SK-N-SH treated with all-trans-retinoic acid at 6 μM for 48 hours (cell line): ENCODE measurements around the gene FLT3LG.
"Not testable (repeated sequence)": the region's sequence is repeated elsewhere in the genome, so short reads cannot be mapped to it uniquely, and the experiment has no call there.

Experiments used
- ATAC-seq: fragments of 200-7000 bp; cut with Tn5 transposase; 3 replicates; pipeline ENCODE4 v1.9.1; 2020; ENCODE audit warnings: mild to moderate bottlenecking, moderate library complexity
- ARNTL ChIP-seq: fragments of 450-650 bp; formaldehyde crosslinking; IDR thresholded peaks from 2 replicates; pipeline ENCODE4 v1.5.0; 2020; ENCODE audit warnings: low read depth, mild to moderate bottlenecking, moderate library complexity, borderline replicate concordance
- BACH2 ChIP-seq: fragments of 250-450 bp; sonication (Bioruptor Pico); IDR thresholded peaks from 2 replicates; pipeline ENCODE4 v1.9.0; 2021; ENCODE audit warnings: mild to moderate bottlenecking, borderline replicate concordance
- CSDC2 ChIP-seq: fragments of 250-450 bp; sonication (Bioruptor Pico); IDR thresholded peaks from 2 replicates; pipeline ENCODE4 v1.5.0; 2020; ENCODE audit warnings: mild to moderate bottlenecking, moderate library complexity
- CSRNP3 ChIP-seq: fragments of 250-450 bp; sonication (Bioruptor Pico); IDR thresholded peaks from 2 replicates; pipeline ENCODE4 v1.5.1; 2021; ENCODE audit warnings: mild to moderate bottlenecking, moderate library complexity
- ESRRG ChIP-seq: fragments of 250-450 bp; sonication (Bioruptor Pico); IDR thresholded peaks from 2 replicates; pipeline ENCODE4 v1.6.1; 2021; ENCODE audit warnings: mild to moderate bottlenecking
- GLIS3 ChIP-seq: fragments of 250-450 bp; sonication (Bioruptor Pico); IDR thresholded peaks from 2 replicates; pipeline ENCODE4 v1.5.0; 2020; ENCODE audit warnings: mild to moderate bottlenecking, moderate library complexity
- ISL1 ChIP-seq: fragments of 250-450 bp; sonication (Bioruptor Pico); IDR thresholded peaks from 2 replicates; pipeline ENCODE4 v2.1.2; 2022; ENCODE audit warnings: mild to moderate bottlenecking, moderate library complexity
- OSR1 ChIP-seq: fragments of 250-450 bp; sonication (Bioruptor Pico); IDR thresholded peaks from 2 replicates; pipeline ENCODE4 v1.8.0; 2022; ENCODE audit warnings: moderate library complexity, mild to moderate bottlenecking, inconsistent platforms
- PPARA ChIP-seq: fragments of 250-450 bp; sonication (Bioruptor Pico); IDR thresholded peaks from 2 replicates; pipeline ENCODE4 v1.5.0; 2020; ENCODE audit warnings: mild to moderate bottlenecking, borderline replicate concordance
- RARB ChIP-seq: fragments of 250-450 bp; sonication (Bioruptor Pico); IDR thresholded peaks from 2 replicates; pipeline ENCODE4 v1.8.0; 2021; ENCODE audit warnings: mild to moderate bottlenecking, moderate library complexity
- SNAI2 ChIP-seq: fragments of 250-450 bp; sonication (Bioruptor Pico); IDR thresholded peaks from 2 replicates; pipeline ENCODE4 v1.5.0; 2020; ENCODE audit warnings: mild to moderate bottlenecking, moderate library complexity
- TCF4 ChIP-seq: fragments of 250-450 bp; sonication (Bioruptor Pico); IDR thresholded peaks from 2 replicates; pipeline ENCODE4 v1.8.0; 2021; ENCODE audit warnings: mild to moderate bottlenecking, moderate library complexity, borderline replicate concordance
- TOX ChIP-seq: fragments of 250-450 bp; sonication (Bioruptor Pico); IDR thresholded peaks from 2 replicates; pipeline ENCODE4 v1.8.0; 2021; ENCODE audit warnings: mild to moderate bottlenecking, moderate library complexity, borderline replicate concordance
- ZC3H10 ChIP-seq: fragments of 250-450 bp; sonication (Bioruptor Pico); IDR thresholded peaks from 2 replicates; pipeline ENCODE4 v1.5.1; 2021; ENCODE audit warnings: mild to moderate bottlenecking, moderate library complexity
- ZFP3 ChIP-seq: fragments of 250-450 bp; sonication (Bioruptor Pico); IDR thresholded peaks from 2 replicates; pipeline ENCODE4 v1.5.0; 2020; ENCODE audit warnings: mild to moderate bottlenecking, moderate library complexity
- ZFP30 ChIP-seq: fragments of 450-650 bp; formaldehyde crosslinking; IDR thresholded peaks from 2 replicates; pipeline ENCODE4 v1.5.0; 2022; ENCODE audit warnings: mild to moderate bottlenecking, moderate library complexity
- ZNF565 ChIP-seq: fragments of 450-650 bp; formaldehyde crosslinking; conservative IDR thresholded peaks from 2 replicates; pipeline ENCODE4 v1.5.0; 2020; ENCODE audit warnings: low read depth, mild to moderate bottlenecking, moderate library complexity
- ZNF70 ChIP-seq: fragments of 450-650 bp; formaldehyde crosslinking; IDR thresholded peaks from 2 replicates; pipeline ENCODE4 v1.5.0; 2020; ENCODE audit warnings: mild to moderate bottlenecking, moderate library complexity
- ZNF8 ChIP-seq: fragments of 450-650 bp; formaldehyde crosslinking; IDR thresholded peaks from 2 replicates; pipeline ENCODE4 v1.5.0; 2020; ENCODE audit warnings: mild to moderate bottlenecking, moderate library complexity
- TF ChIP-seq, protein P1 (sequence below): fragments of 250-450 bp; sonication (Bioruptor Pico); IDR thresholded peaks from 2 replicates; pipeline ENCODE4 v1.5.1; 2020; ENCODE audit warnings: low read depth, mild to moderate bottlenecking, moderate library complexity
- TF ChIP-seq, protein P2 (sequence below): fragments of 250-450 bp; sonication (Bioruptor Pico); IDR thresholded peaks from 2 replicates; pipeline ENCODE4 v1.8.0; 2021; ENCODE audit warnings: low read depth, mild to moderate bottlenecking, moderate library complexity, borderline replicate concordance
- TF ChIP-seq, protein P3 (sequence below): fragments of 250-450 bp; sonication (Bioruptor Pico); IDR thresholded peaks from 2 replicates; pipeline ENCODE4 v1.8.0; 2020; ENCODE audit warnings: mild to moderate bottlenecking, moderate library complexity, borderline replicate concordance

FLT3LG gene

DNA sequence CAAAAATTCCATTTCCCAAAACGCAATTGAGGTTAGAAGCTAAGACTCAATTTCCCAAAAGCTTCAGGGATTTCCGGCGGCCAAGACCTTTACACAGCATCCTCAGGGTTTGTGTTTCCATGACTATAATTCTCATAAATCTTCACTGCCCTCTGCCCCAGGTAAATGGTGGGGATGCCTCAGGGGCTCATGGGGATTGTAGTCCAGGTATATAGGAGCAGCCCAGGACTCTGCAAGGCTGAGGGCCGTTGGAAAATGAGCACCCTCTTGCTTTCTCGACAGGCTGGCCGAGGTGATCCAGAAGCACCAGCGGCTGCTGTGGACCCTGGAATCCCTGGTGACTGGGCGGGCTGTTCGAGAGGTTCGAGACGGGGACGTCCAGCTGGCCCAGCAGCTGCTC lies 14.6 kb upstream of the FLT3LG start:
- TF ChIP-seq ESRRG (CRISPR knock-in tag) (no peak), GLIS3 (CRISPR knock-in tag) (no peak), SNAI2 (CRISPR knock-in tag) (no peak), OSR1 (no peak), ZNF565 (no peak), ZFP30 (CRISPR knock-in tag) (no peak), TOX (CRISPR knock-in tag) (no peak), CSRNP3 (CRISPR knock-in tag) (no peak), ZC3H10 (no peak), RARB (no peak), TCF4 (CRISPR knock-in tag) (no peak), ZNF70 (no peak), ZFP3 (CRISPR knock-in tag) (no peak)
- TF ChIP-seq, protein P1, sequence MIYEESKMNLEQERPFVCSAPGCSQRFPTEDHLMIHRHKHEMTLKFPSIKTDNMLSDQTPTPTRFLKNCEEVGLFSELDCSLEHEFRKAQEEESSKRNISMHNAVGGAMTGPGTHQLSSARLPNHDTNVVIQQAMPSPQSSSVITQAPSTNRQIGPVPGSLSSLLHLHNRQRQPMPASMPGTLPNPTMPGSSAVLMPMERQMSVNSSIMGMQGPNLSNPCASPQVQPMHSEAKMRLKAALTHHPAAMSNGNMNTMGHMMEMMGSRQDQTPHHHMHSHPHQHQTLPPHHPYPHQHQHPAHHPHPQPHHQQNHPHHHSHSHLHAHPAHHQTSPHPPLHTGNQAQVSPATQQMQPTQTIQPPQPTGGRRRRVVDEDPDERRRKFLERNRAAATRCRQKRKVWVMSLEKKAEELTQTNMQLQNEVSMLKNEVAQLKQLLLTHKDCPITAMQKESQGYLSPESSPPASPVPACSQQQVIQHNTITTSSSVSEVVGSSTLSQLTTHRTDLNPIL (CRISPR knock-in tag), result no peak
- TF ChIP-seq, protein P2, sequence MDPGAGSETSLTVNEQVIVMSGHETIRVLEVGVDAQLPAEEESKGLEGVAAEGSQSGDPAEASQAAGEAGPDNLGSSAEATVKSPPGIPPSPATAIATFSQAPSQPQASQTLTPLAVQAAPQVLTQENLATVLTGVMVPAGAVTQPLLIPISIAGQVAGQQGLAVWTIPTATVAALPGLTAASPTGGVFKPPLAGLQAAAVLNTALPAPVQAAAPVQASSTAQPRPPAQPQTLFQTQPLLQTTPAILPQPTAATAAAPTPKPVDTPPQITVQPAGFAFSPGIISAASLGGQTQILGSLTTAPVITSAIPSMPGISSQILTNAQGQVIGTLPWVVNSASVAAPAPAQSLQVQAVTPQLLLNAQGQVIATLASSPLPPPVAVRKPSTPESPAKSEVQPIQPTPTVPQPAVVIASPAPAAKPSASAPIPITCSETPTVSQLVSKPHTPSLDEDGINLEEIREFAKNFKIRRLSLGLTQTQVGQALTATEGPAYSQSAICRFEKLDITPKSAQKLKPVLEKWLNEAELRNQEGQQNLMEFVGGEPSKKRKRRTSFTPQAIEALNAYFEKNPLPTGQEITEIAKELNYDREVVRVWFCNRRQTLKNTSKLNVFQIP (CRISPR knock-in tag), result no peak
- TF ChIP-seq, all 23 proteins: peak for 0
- no peak for ATAC-seq

- ATAC-seq, result not testable (repeated sequence)
Measured at GRCh38 chr19:49461130-49461529, 12.9 kb upstream of the FLT3LG start.

- no peak for TF ChIP-seq ARNTL (CRISPR knock-in tag)
- ATAC-seq, result no peak
Measured at GRCh38 chr19:49461656-49462055, 12.4 kb upstream of the FLT3LG start.

DNA sequence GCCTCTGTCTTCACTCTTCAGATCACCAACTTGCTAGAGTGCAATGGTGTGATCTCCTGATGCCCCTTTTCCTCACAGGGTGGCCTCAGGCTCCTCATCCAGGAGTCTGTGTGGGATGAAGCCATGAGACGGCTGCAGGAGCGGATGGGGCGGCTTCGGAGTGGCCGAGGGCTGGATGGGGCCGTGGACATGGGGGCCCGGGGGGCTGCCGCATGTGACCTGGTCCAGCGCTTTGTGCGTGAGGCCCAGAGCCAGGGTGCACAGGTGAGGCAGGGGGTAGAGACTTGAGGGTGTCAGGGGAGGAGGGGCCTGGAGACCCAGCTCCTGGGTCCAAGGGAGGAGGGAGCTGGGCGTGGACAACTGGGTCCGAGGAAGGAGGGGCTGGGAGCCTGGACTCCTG lies 11.5 kb upstream of the FLT3LG start:
- ATAC-seq, result no peak
- TF ChIP-seq ZFP3 (CRISPR knock-in tag) (no peak), ISL1 (CRISPR knock-in tag) (no peak), TOX (CRISPR knock-in tag) (no peak), SNAI2 (CRISPR knock-in tag) (no peak), GLIS3 (CRISPR knock-in tag) (no peak), ZNF8 (CRISPR knock-in tag) (no peak), ZFP30 (CRISPR knock-in tag) (no peak), BACH2 (CRISPR knock-in tag) (no peak), PPARA (no peak), ESRRG (CRISPR knock-in tag) (no peak), CSDC2 (CRISPR knock-in tag) (no peak)
- TF ChIP-seq, protein P1 (CRISPR knock-in tag), result no peak

DNA sequence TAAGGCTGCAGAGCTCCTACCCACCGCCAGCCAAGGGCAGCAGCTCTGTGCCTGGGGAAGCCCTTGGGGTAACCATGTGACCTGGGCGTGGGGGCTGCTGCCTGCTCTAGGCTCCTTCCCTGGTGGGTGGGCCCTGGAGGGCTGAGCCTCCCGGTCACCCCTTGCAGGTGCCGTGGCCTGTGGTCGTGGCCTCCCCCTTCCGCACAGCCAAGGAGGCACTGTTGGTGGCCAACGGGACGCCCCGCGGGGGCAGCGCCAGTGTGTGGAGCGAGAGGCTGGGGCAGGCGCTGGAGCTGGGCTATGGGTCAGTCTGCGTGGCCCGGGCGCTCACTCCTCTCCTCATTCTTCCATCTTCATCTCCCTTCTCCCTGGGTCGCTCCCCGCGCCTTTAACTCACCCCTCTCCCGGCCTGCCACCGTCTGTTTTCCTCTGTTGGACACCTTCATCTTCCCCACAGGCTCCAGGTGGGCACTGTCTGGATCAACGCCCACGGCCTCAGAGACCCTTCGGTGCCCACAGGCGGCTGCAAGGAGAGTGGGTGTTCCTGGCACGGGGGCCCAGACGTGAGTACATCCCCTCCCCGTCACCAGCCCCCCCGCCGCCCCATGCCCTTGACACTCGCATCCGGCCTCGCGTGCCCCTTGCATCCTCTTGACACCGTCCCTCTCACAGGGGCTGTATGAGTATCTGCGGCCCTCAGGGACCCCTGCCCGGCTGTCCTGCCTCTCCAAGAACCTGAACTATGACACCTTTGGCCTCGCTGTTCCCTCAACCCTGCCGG lies 9.9 kb upstream of the FLT3LG start:
- no peak for ATAC-seq

More for the DNA sequence above, 9.9 kb upstream of the FLT3LG start:
- TF ChIP-seq OSR1, result no peak
- no peak for TF ChIP-seq GLIS3 (CRISPR knock-in tag)
- no peak for TF ChIP-seq TCF4 (CRISPR knock-in tag)
- TF ChIP-seq RARB, result no peak
- TF ChIP-seq ZNF8 (CRISPR knock-in tag), result no peak
- TF ChIP-seq, protein P3, sequence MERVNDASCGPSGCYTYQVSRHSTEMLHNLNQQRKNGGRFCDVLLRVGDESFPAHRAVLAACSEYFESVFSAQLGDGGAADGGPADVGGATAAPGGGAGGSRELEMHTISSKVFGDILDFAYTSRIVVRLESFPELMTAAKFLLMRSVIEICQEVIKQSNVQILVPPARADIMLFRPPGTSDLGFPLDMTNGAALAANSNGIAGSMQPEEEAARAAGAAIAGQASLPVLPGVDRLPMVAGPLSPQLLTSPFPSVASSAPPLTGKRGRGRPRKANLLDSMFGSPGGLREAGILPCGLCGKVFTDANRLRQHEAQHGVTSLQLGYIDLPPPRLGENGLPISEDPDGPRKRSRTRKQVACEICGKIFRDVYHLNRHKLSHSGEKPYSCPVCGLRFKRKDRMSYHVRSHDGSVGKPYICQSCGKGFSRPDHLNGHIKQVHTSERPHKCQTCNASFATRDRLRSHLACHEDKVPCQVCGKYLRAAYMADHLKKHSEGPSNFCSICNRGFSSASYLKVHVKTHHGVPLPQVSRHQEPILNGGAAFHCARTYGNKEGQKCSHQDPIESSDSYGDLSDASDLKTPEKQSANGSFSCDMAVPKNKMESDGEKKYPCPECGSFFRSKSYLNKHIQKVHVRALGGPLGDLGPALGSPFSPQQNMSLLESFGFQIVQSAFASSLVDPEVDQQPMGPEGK, result no peak
- no peak for TF ChIP-seq ZNF70
- no peak for TF ChIP-seq TOX (CRISPR knock-in tag)
- TF ChIP-seq BACH2 (CRISPR knock-in tag), result no peak
- TF ChIP-seq ESRRG (CRISPR knock-in tag), result no peak
